ENCODE measurements around the gene ZNF525.

DNA sequence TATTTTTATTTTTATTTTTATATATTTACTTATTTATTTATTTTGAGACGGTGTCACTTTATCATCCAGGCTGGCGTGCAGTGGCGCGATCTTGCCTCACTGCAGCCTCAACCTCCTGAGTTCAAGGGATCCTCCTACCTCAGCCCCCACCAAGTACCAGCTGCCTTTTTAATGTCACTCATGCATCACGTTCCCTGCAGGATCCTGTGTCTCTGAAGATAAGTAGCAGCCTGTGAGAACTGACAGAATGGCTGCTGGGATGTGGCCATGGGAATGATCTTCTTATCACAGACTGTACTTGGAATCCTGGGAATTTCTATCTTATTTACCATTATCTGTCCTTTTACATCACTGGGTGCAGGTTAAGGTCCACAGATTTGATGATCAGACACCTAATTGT, 57.0 kb downstream of the ZNF525 start:
- TF ChIP-seq, protein P1, sequence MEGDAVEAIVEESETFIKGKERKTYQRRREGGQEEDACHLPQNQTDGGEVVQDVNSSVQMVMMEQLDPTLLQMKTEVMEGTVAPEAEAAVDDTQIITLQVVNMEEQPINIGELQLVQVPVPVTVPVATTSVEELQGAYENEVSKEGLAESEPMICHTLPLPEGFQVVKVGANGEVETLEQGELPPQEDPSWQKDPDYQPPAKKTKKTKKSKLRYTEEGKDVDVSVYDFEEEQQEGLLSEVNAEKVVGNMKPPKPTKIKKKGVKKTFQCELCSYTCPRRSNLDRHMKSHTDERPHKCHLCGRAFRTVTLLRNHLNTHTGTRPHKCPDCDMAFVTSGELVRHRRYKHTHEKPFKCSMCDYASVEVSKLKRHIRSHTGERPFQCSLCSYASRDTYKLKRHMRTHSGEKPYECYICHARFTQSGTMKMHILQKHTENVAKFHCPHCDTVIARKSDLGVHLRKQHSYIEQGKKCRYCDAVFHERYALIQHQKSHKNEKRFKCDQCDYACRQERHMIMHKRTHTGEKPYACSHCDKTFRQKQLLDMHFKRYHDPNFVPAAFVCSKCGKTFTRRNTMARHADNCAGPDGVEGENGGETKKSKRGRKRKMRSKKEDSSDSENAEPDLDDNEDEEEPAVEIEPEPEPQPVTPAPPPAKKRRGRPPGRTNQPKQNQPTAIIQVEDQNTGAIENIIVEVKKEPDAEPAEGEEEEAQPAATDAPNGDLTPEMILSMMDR (IDR thresholded peaks at IDR 0.05; ENCODE audit: poor library complexity, severe bottlenecking) = no peak
- no peak for TF ChIP-seq POLR2AphosphoS5 (IDR thresholded peaks at IDR 0.05)

Measured in neural cell (in vitro differentiated cells).